GM23338 (cell line): Measurements from ENCODE around the gene LEFTY2. TPM values are rescaled to one million over a fixed set of nuclear protein-coding genes. Genes with fewer than 3 reads are reported as not detected.
"Not testable (repeated sequence)": the region's sequence is repeated elsewhere in the genome, so short reads cannot be mapped to it uniquely, and the experiment has no call there.

Experiments
- ATAC-seq: fragments of 200-7000 bp; cut with Tn5 transposase; 3 replicates; pipeline ENCODE4 v1.9.1; 2020
- DNase-seq: peaks from one replicate; pipeline ENCODE4 v3.0.0-alpha.2; 2015; ENCODE audit warnings: low spot score
- H2AFZ ChIP-seq: fragments of 200-600 bp; sonication (generic); 2 replicates; pipeline ENCODE4 v1.8.0; 2016; ENCODE audit warnings: antibody characterized with exemption, mild to moderate bottlenecking, moderate library complexity
- H3F3A ChIP-seq: fragments of 200-600 bp; sonication (generic); replicated peaks from 2 replicates; pipeline ENCODE4 v1.8.0; 2017; ENCODE audit warnings: antibody characterized with exemption, mixed run types, low read depth
- H3K27ac ChIP-seq: fragments of 200-600 bp; sonication (generic); 2 replicates; pipeline ENCODE4 v1.6.1; 2016; ENCODE audit warnings: low read depth
- H3K27me3 ChIP-seq: fragments of 200-600 bp; sonication (generic); 2 replicates; pipeline ENCODE4 v1.8.0; 2016; ENCODE audit warnings: mild to moderate bottlenecking, mixed run types, moderate library complexity; ENCODE audit not compliant: insufficient read depth
- H3K36me3 ChIP-seq: fragments of 200-600 bp; sonication (generic); 2 replicates; pipeline ENCODE4 v1.8.0; 2016; ENCODE audit warnings: mild to moderate bottlenecking; ENCODE audit not compliant: insufficient read depth
- H3K4me1 ChIP-seq: fragments of 200-600 bp; sonication (generic); 2 replicates; pipeline ENCODE4 v1.8.0; 2016; ENCODE audit warnings: mild to moderate bottlenecking, moderate library complexity; ENCODE audit not compliant: insufficient read depth
- H3K4me2 ChIP-seq: fragments of 200-600 bp; sonication (generic); 2 replicates; pipeline ENCODE4 v1.7.1; 2017; ENCODE audit warnings: mixed run types
- H3K4me3 ChIP-seq: fragments of 200-600 bp; sonication (generic); 2 replicates; pipeline ENCODE4 v1.6.1; 2016; ENCODE audit warnings: mixed run types
- H3K79me2 ChIP-seq: fragments of 200-600 bp; sonication (generic); replicated peaks from 2 replicates; pipeline ENCODE4 v1.8.0; 2017; ENCODE audit warnings: mild to moderate bottlenecking; ENCODE audit not compliant: insufficient read depth
- H3K9me2 ChIP-seq: fragments of 200-600 bp; sonication (generic); 2 replicates; pipeline ENCODE4 v1.8.0; 2017; ENCODE audit not compliant: insufficient read depth
- H4K20me1 ChIP-seq: fragments of 200-600 bp; sonication (generic); replicated peaks from 2 replicates; pipeline ENCODE4 v1.8.0; 2017; ENCODE audit warnings: mild to moderate bottlenecking; ENCODE audit not compliant: insufficient read depth
- H3K27ac Mint-ChIP-seq: 2 replicates; pipeline ENCODE4 v1.8.0; 2020; ENCODE audit warnings: inconsistent platforms, mild to moderate bottlenecking, moderate library complexity, mixed read lengths
- H3K27me3 Mint-ChIP-seq: 3 replicates; pipeline ENCODE4 v1.8.0; 2022; ENCODE audit warnings: low read depth, mild to moderate bottlenecking, moderate library complexity, mixed read lengths, inconsistent platforms; ENCODE audit not compliant: insufficient read depth, poor library complexity
- H3K36me3 Mint-ChIP-seq: 3 replicates; pipeline ENCODE4 v1.8.0; 2021; ENCODE audit warnings: low read depth, mild to moderate bottlenecking, inconsistent platforms, moderate library complexity, mixed read lengths
- H3K4me1 Mint-ChIP-seq: 3 replicates; pipeline ENCODE4 v1.8.0; 2020; ENCODE audit warnings: mild to moderate bottlenecking, inconsistent platforms, mixed read lengths
- H3K4me3 Mint-ChIP-seq: 3 replicates; pipeline ENCODE4 v1.8.0; 2021; ENCODE audit warnings: moderate library complexity, mild to moderate bottlenecking, inconsistent platforms, mixed read lengths
- H3K9me3 Mint-ChIP-seq: 3 replicates; pipeline ENCODE4 v1.8.0; 2020; ENCODE audit warnings: moderate library complexity, mild to moderate bottlenecking, inconsistent platforms, mixed read lengths
- CTCF ChIP-seq, 2 experiments: fragments of 200-600 bp in 1 of 2; sonication (generic) in 1 of 2; conservative IDR thresholded peaks; 2 replicates each; pipeline versions ENCODE4 v1.5.1 to v1.6.1; 2016 to 2017; ENCODE audit warnings: antibody characterized with exemption in 2 of 2, low read depth in 2 of 2, mild to moderate bottlenecking in 2 of 2, moderate library complexity in 1 of 2
- NANOG ChIP-seq: IDR thresholded peaks from 2 replicates; pipeline ENCODE4 v1.6.1; 2016; ENCODE audit warnings: antibody characterized with exemption, borderline replicate concordance
- ZNF114 ChIP-seq: fragments of 250-450 bp; sonication (Bioruptor Pico); IDR thresholded peaks from 2 replicates; pipeline ENCODE4 v1.5.0; 2020; ENCODE audit warnings: mild to moderate bottlenecking, moderate library complexity
- ZNF462 ChIP-seq: fragments of 250-450 bp; sonication (Bioruptor Pico); IDR thresholded peaks from 2 replicates; pipeline ENCODE4 v1.5.0; 2020; ENCODE audit warnings: mild to moderate bottlenecking, moderate library complexity
- polyA plus RNA-seq: library from polyadenylated mRNA; unstranded; fragments of >200 nt; fragmentation: Nextera tagmentation; extraction: Ambion mirVana; gene quantifications from 2 replicates; pipeline ENCODE4 v1.2.1, GENCODE V29; 2016
- total RNA-seq: library from RNA; depleted of rRNA; stranded (reverse); fragments of >200 nt; shearing (Covaris generic); gene quantifications from 2 replicates; pipeline ENCODE4 v1.2.3, GENCODE V29; 2014

Gene LEFTY2
- total and polyA plus RNA-seq, 2 experiments from 2014 or later: 8.3 to 12.4 TPM

- H3K27me3 Mint-ChIP-seq: peaks cover 12% of the 10 kb centered on the region
- ATAC-seq: no peak
- DNase-seq: no peak
Measured at GRCh38 chr1:225977937-225978748, 37.1 kb upstream of the LEFTY2 start.

GRCh38 chr1:225975146-225975545 is 34.1 kb upstream of the LEFTY2 start:
- H3K4me3 ChIP-seq, H3K79me2 ChIP-seq, H3K4me1 ChIP-seq, H3K27me3 ChIP-seq, H3K4me1 Mint-ChIP-seq, H2AFZ ChIP-seq, H3K36me3 ChIP-seq, H3K27ac Mint-ChIP-seq, DNase-seq, H3K4me2 ChIP-seq, ATAC-seq, H4K20me1 ChIP-seq, H3F3A ChIP-seq, H3K9me2 ChIP-seq, H3K4me3 Mint-ChIP-seq, H3K27ac ChIP-seq: not testable (repeated sequence)
- Mint-ChIP-seq H3K9me3 (peaks cover 12% of the 10 kb centered on the region), H3K27me3 (peaks cover 19% of the 10 kb centered on the region), H3K36me3 (peaks cover 37% of the 10 kb centered on the region)

More at GRCh38 chr1:225977937-225978748, 37.1 kb upstream of the LEFTY2 start:
- H3F3A ChIP-seq: peaks cover 6% of the 10 kb centered on the region; the same call in 1 of the 2 replicates
- no peaks in the 10 kb centered on the region for H3K4me1 ChIP-seq
- H3K4me3 ChIP-seq: no peak overlapping the region
- Mint-ChIP-seq H3K27ac (no peak overlapping the region), H3K4me1 (no peaks in the 10 kb centered on the region; the same call in 2 of the 3 replicates), H3K4me3 (no peak overlapping the region), H3K9me3 (peaks cover 9% of the 10 kb centered on the region), H3K36me3 (peaks cover 58% of the 10 kb centered on the region)
- no peaks in the 10 kb centered on the region for H3K27me3 ChIP-seq
- TF ChIP-seq CTCF (conservative IDR thresholded peaks at IDR 0.05; ENCODE audit: low read depth in 2 of 2): peak in 1 of 2 experiments; percentile 22; a peak in 1 of 4 replicates
- no peak for TF ChIP-seq NANOG
- no peaks in the 10 kb centered on the region for H4K20me1 ChIP-seq
- no peaks in the 10 kb centered on the region for H3K79me2 ChIP-seq
- 0 out of 2 replicates have a peak overlapping the region, but pooled peaks have one; percentile 50 for H3K27ac ChIP-seq
- H3K9me2 ChIP-seq: no peaks in the 10 kb centered on the region
- H2AFZ ChIP-seq: no peak overlapping the region
- peaks cover 25% of the 10 kb centered on the region for H3K36me3 ChIP-seq
- no peak overlapping the region for H3K4me2 ChIP-seq

- Mint-ChIP-seq H3K4me1 (no peaks in the 10 kb centered on the region), H3K27me3 (peaks cover 19% of the 10 kb centered on the region), H3K9me3 (peaks cover 12% of the 10 kb centered on the region), H3K27ac (no peak overlapping the region), H3K36me3 (peaks cover 30% of the 10 kb centered on the region), H3K4me3 (no peak overlapping the region)
- no peak overlapping the region for H3K4me3 ChIP-seq
- ATAC-seq: no peak
- H3K4me1 ChIP-seq: no peaks in the 10 kb centered on the region
- no peak overlapping the region for H2AFZ ChIP-seq
- no peak overlapping the region for H3K27ac ChIP-seq
- peaks cover 6% of the 10 kb centered on the region; the same call in 1 of the 2 replicates for H3F3A ChIP-seq
- no peaks in the 10 kb centered on the region for H3K27me3 ChIP-seq
- H3K9me2 ChIP-seq: no peaks in the 10 kb centered on the region
- no peaks in the 10 kb centered on the region for H4K20me1 ChIP-seq
- DNase-seq: no peak
- no peaks in the 10 kb centered on the region for H3K36me3 ChIP-seq
- no peaks in the 10 kb centered on the region for H3K79me2 ChIP-seq
- no peak overlapping the region for H3K4me2 ChIP-seq
- TF ChIP-seq NANOG (no peak), CTCF (conservative IDR thresholded peaks at IDR 0.05; ENCODE audit: low read depth in 2 of 2) (no peak), ZNF114 (CRISPR knock-in tag) (no peak), ZNF462 (CRISPR knock-in tag) (no peak)
Measured at GRCh38 chr1:225974454-225974853, 33.4 kb upstream of the LEFTY2 start.
